Measurements from ENCODE around the gene CCDC89. TPM values are rescaled to one million over a fixed set of nuclear protein-coding genes. Genes with fewer than 3 reads are reported as not detected.

CCDC89 gene
- total and polyA plus RNA-seq, 2 donors (not counting 3 experiments of a cell fraction or from before 2014, with no cell fraction given): not detected

- POLR2A ChIA-PET: no interaction called here
- FAIRE-seq: no peak
- no peak for TF ChIP-seq FOS (IDR thresholded peaks at IDR 0.05; ENCODE audit: borderline replicate concordance, insufficient read depth, low read length)
- no peak for TF ChIP-seq POLR2AphosphoS5 (IDR thresholded peaks at IDR 0.05; ENCODE audit: insufficient read depth, low read depth, low read length)
- TF ChIP-seq, protein P1, sequence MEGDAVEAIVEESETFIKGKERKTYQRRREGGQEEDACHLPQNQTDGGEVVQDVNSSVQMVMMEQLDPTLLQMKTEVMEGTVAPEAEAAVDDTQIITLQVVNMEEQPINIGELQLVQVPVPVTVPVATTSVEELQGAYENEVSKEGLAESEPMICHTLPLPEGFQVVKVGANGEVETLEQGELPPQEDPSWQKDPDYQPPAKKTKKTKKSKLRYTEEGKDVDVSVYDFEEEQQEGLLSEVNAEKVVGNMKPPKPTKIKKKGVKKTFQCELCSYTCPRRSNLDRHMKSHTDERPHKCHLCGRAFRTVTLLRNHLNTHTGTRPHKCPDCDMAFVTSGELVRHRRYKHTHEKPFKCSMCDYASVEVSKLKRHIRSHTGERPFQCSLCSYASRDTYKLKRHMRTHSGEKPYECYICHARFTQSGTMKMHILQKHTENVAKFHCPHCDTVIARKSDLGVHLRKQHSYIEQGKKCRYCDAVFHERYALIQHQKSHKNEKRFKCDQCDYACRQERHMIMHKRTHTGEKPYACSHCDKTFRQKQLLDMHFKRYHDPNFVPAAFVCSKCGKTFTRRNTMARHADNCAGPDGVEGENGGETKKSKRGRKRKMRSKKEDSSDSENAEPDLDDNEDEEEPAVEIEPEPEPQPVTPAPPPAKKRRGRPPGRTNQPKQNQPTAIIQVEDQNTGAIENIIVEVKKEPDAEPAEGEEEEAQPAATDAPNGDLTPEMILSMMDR (IDR thresholded peaks at IDR 0.05; ENCODE audit: extremely low read depth in 1 of 2, insufficient read depth in 1 of 2, low read depth in 1 of 2, low read length in 2 of 2): no peak
- no peak for TF ChIP-seq JUN (IDR thresholded peaks at IDR 0.05; ENCODE audit: borderline replicate concordance, insufficient read depth, insufficient read length, low read depth)
- TF ChIP-seq, protein P2, sequence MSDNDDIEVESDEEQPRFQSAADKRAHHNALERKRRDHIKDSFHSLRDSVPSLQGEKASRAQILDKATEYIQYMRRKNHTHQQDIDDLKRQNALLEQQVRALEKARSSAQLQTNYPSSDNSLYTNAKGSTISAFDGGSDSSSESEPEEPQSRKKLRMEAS (IDR thresholded peaks at IDR 0.05; ENCODE audit: insufficient read depth, insufficient read length): no peak
- no peak for TF ChIP-seq POLR2A (IDR thresholded peaks at IDR 0.05; ENCODE audit: low read depth, low read length)
- TF ChIP-seq EZH2 (IDR thresholded peaks at IDR 0.05; ENCODE audit: borderline replicate concordance, low read depth, low read length, severe bottlenecking): no peak
- no peak for TF ChIP-seq GATA2 (IDR thresholded peaks at IDR 0.05; ENCODE audit: insufficient read depth, insufficient read length, low read depth, low read length)
- TF ChIP-seq MYC (IDR thresholded peaks at IDR 0.05; ENCODE audit: low read depth, low read length): no peak
- Histone ChIP-seq H4K20me1 (replicated peaks; ENCODE audit: control insufficient read depth, extremely low read depth, insufficient read depth, low read length) (no peaks in the 10 kb centered on the region), H3K9me3 (replicated peaks; ENCODE audit: control insufficient read depth, insufficient read depth, low read length) (no peaks in the 10 kb centered on the region), H3K27me3 (ENCODE audit: control insufficient read depth in 2 of 2, insufficient read depth in 2 of 2, low read length in 2 of 2) (peaks cover under 1 to 5% of the 10 kb centered on the region in 2 experiments), H3K36me3 (ENCODE audit: control insufficient read depth in 2 of 2, extremely low read depth in 1 of 2, insufficient read depth in 2 of 2, low read length in 2 of 2) (no peaks in the 10 kb centered on the region), H3K4me2 (ENCODE audit: insufficient read depth, low read length) (no peak overlapping the region), H3K4me3 (replicated peaks in 1 of 3; ENCODE audit: insufficient read depth in 1 of 3, low read depth in 1 of 3, low read length in 3 of 3) (no peak overlapping the region), H3K9me1 (replicated peaks; ENCODE audit: control insufficient read depth, extremely low read depth, insufficient read depth, low read length) (no peaks in the 10 kb centered on the region), H3K27ac (ENCODE audit: insufficient read depth, low read depth, low read length) (no peak overlapping the region), H3K4me1 (ENCODE audit: control insufficient read depth, extremely low read depth, insufficient read depth, low read length) (no peaks in the 10 kb centered on the region), H3K9ac (replicated peaks; ENCODE audit: extremely low read depth, insufficient read depth, low read length) (no peak overlapping the region), H2AFZ (ENCODE audit: low read depth, low read length) (no peak overlapping the region), H3K79me2 (ENCODE audit: control insufficient read depth, insufficient read depth, low read length) (no peaks in the 10 kb centered on the region)
- DNase-seq (ENCODE audit: low read depth, low spot score): no peak
- no TSS peak for BruUV-seq (replicated peaks)
- intact Hi-C loops (cut with micrococcal nuclease) (loop anchor here (10.0 kb wide), 1 partner anchor 249 kb away; no protein-coding TSS in a partner anchor), dilution Hi-C loops (cut with MboI; ENCODE audit: extremely low pct_ligation_motif_present, low sequenced_read_pairs) (no loop called here)
- CTCF ChIA-PET: interaction anchor here (0.6 to 5.4 kb wide), 13 partner anchors 9 to 169 kb away, joined by 3 to 29 read pairs (median 4); partner anchors contain the start of gene CCDC83
These were observed 9.6 kb upstream of the CCDC89 start for GRCh38 chr11:85695546-85695945.

Measured in endothelial cell of umbilical vein (primary cell).